Fibroblast of lung (primary cell): ENCODE results near the gene CFAP141.

Experiments
- CTCF ChIP-seq, 2 donors: IDR thresholded peaks in 1 of 2; conservative IDR thresholded peaks in 1 of 2; 1 replicate in 1 of 2; 2 replicates in 1 of 2; pipeline ENCODE4 v1.5.1; 2011 to 2012; ENCODE audit warnings: low read length in 2 of 2, control low read depth in 1 of 2, inconsistent platforms in 1 of 2, low read depth in 1 of 2, mild to moderate bottlenecking in 1 of 2
- EZH2 ChIP-seq: IDR thresholded peaks from 2 replicates; pipeline ENCODE4 v1.5.1; 2012; ENCODE audit warnings: low read length, control low read depth, mild to moderate bottlenecking; ENCODE audit errors: missing control alignments

DNA sequence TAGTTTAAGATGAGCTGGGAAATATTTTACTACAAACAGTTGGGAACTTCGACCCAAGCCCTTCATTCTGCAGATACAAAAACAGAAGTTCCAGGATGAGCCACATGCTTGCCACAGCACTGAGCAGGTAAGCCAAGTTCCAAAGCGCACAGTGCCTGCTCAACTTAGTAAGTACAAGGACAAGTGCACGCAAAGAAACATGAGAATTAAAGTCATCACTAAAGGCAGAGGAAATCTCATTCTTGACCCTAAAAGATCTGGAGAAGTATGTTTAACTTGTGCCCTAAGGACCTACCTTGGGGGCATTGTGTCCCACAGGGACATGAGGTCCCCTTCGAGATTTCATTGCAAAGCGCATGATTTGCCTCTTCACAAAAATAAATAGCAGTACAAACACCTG, 13.4 kb upstream of the CFAP141 start:
- TF ChIP-seq EZH2 (no peak), CTCF (conservative IDR thresholded peaks at IDR 0.05 in 1 of 2, IDR thresholded peaks at IDR 0.05 in 1 of 2; ENCODE audit: low read depth in 1 of 2, low read length in 2 of 2) (no peak)
